Activated naive CD4-positive, alpha-beta T cell treated with anti-CD3 and anti-CD28 coated beads for 36 hours (primary cell): ENCODE results near the gene RSRC2. TPM values are rescaled to one million over a fixed set of nuclear protein-coding genes. Genes with fewer than 3 reads are reported as not detected.
A peak's percentile ranks its signal among the peaks of the same experiment; 100 is the strongest.
"Not testable (repeated sequence)": the region's sequence is repeated elsewhere in the genome, so short reads cannot be mapped to it uniquely, and the experiment has no call there.

Experiments
- CTCF ChIA-PET: fragments of 350-600 bp; sonication (Branson Sonifier 250); formaldehyde crosslinking; loops from one replicate; lab custom pipeline; 2021; ENCODE audit warnings: antibody characterized with exemption; lab: Charles Lee
- DNase-seq: peaks from one replicate; pipeline ENCODE4 v3.0.0-alpha.2; 2020
- H3K27ac Mint-ChIP-seq: one replicate; pipeline ENCODE4 v1.8.0; 2021; ENCODE audit warnings: mild to moderate bottlenecking, mixed read lengths
- H3K27me3 Mint-ChIP-seq: one replicate; pipeline ENCODE4 v1.8.0; 2021; ENCODE audit warnings: low read depth, mixed read lengths
- H3K36me3 Mint-ChIP-seq: one replicate; pipeline ENCODE4 v1.8.0; 2021; ENCODE audit warnings: low read depth, mixed read lengths
- H3K4me1 Mint-ChIP-seq: one replicate; pipeline ENCODE4 v1.8.0; 2021; ENCODE audit warnings: low read depth, mixed read lengths
- H3K4me3 Mint-ChIP-seq: one replicate; pipeline ENCODE4 v1.8.0; 2021; ENCODE audit warnings: mild to moderate bottlenecking, moderate library complexity, mixed read lengths
- H3K9me3 Mint-ChIP-seq: one replicate; pipeline ENCODE4 v1.8.0; 2021; ENCODE audit warnings: mixed read lengths
- intact Hi-C: fragments of 100-400 bp; cut with micrococcal nuclease; formaldehyde crosslinking; loops from one replicate; pipeline ENCODE4 v1.15.1; 2023
- total RNA-seq, 2 experiments: library from RNA; stranded (reverse); gene quantifications; one replicate each; pipeline ENCODE4 v1.2.3, GENCODE V29; 2021

Gene RSRC2
- total RNA-seq, 2 experiments from 2014 or later: 117 to 127 TPM

DNA sequence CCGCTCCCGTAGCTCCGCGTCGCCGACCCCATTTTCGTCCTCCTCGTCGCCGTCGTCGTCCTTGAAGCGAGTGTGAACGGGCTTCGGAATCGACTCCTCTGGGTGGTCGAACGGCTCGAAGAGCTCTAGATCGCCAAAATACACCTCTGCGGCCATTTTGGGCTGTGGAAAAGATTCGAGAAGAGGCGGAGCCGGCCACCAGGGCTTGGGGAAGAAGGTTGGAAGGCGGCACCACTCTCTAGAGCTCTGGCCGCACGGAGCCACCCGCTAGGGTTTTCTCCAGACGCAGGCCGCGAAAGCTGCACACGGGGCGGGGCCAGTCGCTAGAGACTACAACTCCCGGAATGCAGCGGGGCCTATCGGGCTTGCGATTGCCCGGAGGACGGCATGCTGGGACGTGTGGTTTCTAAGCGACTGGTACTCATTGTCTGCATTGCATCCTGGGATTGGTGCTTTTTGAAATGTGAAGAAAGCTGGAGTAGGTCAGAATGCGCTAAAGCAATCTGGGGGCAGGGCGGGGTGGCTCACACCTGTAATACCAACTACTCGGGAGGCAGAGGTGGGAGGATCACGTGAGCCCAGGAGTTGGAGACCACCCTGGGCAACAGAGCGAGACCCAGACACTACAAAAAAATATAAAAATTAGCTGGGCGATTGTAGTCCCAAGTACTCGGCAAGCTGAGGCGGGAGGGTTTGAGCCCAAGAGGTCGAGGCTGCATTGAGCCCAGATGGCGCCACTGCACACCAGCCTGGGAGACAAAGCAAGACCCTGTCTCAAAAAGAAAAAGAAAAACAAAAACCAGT is 25.8 kb downstream of the RSRC2 start, which contains the start of gene ZCCHC8:
TSS of gene ZCCHC8 (minus strand) at position 248 of the 804 bp plus-strand sequence. CDS start at position 156, 92 bp downstream.
- DNase-seq: peak; percentile 98
- H3K27ac Mint-ChIP-seq: peak within 1 kb of the TSS; percentile 97
- H3K9me3 Mint-ChIP-seq: no peaks in the 10 kb centered on the region
- CTCF ChIA-PET: interaction anchor here (0.6 to 1.4 kb wide), 8 partner anchors 16 to 234 kb away, joined by 3 to 7 read pairs (median 4); no protein-coding TSS in a partner anchor
- peaks cover 38% of the 10 kb centered on the region for H3K36me3 Mint-ChIP-seq
- peaks cover 39% of the 10 kb centered on the region for H3K4me1 Mint-ChIP-seq
- intact Hi-C loops: loop anchor here (1.0 to 2.0 kb wide), 9 partner anchors 26 to 698 kb away; partner anchors contain the start of genes DENR, DIABLO, KNTC1 and VPS33A
- H3K4me3 Mint-ChIP-seq: peak within 1 kb of the TSS; percentile 93
- H3K27me3 Mint-ChIP-seq: no peaks in the 10 kb centered on the region

DNA sequence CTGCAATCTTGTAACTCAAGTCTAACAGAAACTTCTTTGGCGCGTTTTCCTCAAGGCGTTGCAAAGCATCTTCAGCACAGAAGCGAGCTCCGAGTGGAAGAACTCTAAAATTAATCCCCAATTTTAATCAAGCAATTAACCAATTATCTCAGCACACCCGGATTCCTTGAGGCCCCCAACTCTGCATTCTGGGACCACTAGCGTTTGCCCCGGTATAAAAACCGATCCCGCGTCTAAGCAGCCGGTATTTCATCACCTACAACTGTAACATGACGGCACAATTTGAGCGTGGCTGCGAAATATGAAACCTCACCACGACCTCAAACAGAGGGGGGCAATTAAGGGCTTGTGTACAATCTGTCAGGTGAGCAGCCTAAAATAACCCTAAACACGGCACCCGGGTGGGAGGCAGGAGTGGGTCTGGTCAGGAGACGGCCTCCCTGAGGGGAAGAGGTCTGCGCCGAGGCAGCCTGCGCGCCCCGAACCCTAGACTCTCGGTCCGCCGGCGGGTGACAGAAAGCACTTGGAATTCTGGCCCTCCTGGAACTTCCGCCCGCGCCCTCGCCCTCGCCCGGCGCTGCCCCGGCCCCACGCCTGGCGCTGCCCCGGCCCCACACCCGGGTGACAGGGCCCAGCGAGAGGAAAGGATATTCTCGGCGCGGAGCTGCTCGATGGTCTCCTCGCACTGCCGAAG is 26.6 kb downstream of the RSRC2 start:
- intact Hi-C loops: loop anchor here (2.0 kb wide), 1 partner anchor 697 kb away; no protein-coding TSS in a partner anchor
- CTCF ChIA-PET: interaction anchor here (0.9 to 2.7 kb wide), 6 partner anchors 15 to 100 kb away, joined by 3 to 7 read pairs (median 4); no protein-coding TSS in a partner anchor
- Mint-ChIP-seq H3K36me3 (peaks cover 32% of the 10 kb centered on the region), H3K4me3 (peak overlapping the region; percentile 93), H3K4me1 (peaks cover 44% of the 10 kb centered on the region), H3K27me3 (no peaks in the 10 kb centered on the region), H3K9me3 (no peaks in the 10 kb centered on the region), H3K27ac (peak overlapping the region; percentile 97)
- peak; percentile 53 for DNase-seq

DNA sequence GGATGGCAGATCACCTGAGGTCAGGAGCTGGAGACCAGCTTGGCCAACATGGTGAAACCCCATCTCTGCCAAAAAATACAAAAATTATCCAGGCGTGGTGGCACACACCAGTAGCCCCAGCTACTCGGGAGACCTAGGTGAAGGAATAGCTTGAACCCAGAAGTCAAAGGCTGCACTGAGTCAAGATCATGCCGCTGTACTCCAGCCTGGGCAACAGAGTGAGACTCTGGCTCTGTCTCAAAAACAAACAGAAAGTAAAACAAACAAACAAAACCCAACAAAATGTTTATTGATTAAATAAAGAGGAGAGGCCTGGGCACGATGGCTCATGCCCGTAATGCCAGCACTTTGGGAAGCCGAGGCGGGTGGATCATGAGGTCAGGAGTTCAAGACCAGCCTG is 31.5 kb downstream of the RSRC2 start:
- Mint-ChIP-seq H3K4me1 (peaks cover 30% of the 10 kb centered on the region), H3K36me3 (peaks cover 28% of the 10 kb centered on the region), H3K27ac (no peak overlapping the region), H3K27me3 (no peaks in the 10 kb centered on the region), H3K4me3 (no peak overlapping the region), H3K9me3 (no peaks in the 10 kb centered on the region)
- intact Hi-C loops: no loop called here
- DNase-seq: no peak
- CTCF ChIA-PET: interaction anchor here (0.6 to 1.1 kb wide), 3 partner anchors 15 to 23 kb away, joined by 3 to 4 read pairs (median 4); no protein-coding TSS in a partner anchor

DNA sequence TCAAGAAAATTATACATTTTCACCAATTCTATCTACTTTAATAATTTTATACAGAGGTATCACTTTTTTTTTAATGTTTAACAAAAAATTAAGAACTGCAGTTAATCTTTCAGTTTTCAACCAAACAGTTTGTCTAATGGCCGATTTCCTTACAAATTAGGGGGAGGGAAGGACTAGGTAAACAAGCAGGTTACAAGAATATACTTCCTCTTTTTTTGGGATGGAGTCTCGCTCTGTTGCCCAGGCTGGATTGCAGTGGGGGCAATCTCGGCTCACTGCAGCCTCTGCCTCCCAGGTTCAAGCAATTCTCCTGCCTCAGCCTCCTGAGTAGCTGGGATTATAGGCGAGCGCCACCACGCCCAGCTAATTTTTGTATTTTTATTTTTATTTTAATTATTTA is 33.5 kb downstream of the RSRC2 start:
- Mint-ChIP-seq H3K4me1 (peaks cover 18% of the 10 kb centered on the region), H3K36me3 (peaks cover 25% of the 10 kb centered on the region)
- H3K27me3 Mint-ChIP-seq, DNase-seq, H3K9me3 Mint-ChIP-seq, H3K4me3 Mint-ChIP-seq, H3K27ac Mint-ChIP-seq, CTCF ChIA-PET, intact Hi-C loops: not testable (repeated sequence)

DNA sequence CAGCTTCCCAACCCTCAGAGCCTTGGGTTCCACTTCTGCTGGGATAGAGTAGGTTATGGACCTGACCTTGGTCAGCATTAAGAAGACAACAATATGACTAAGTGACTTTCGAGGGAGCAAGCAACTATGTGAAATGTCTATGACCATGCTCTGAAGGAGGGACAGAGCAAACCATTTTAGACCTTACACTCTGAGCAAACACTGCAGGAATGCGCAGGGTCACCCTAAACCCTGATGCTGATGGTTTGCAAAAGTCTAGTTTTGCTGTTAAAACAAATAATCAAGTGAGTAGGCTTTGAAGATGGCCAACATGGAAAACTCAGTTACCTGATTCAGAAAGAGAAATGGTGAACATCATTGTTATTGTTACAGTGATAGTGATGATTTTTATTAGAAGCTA is 34.7 kb downstream of the RSRC2 start:
- Mint-ChIP-seq H3K27ac (peak overlapping the region; percentile 4), H3K27me3 (no peaks in the 10 kb centered on the region), H3K36me3 (peaks cover 25% of the 10 kb centered on the region), H3K4me1 (peaks cover 12% of the 10 kb centered on the region), H3K4me3 (no peak overlapping the region), H3K9me3 (no peaks in the 10 kb centered on the region)
- no peak for DNase-seq
- CTCF ChIA-PET: interaction anchor here (0.5 to 1.5 kb wide), 2 partner anchors 20 to 84 kb away, joined by 4 to 7 read pairs; no protein-coding TSS in a partner anchor
- intact Hi-C loops: no loop called here

DNA sequence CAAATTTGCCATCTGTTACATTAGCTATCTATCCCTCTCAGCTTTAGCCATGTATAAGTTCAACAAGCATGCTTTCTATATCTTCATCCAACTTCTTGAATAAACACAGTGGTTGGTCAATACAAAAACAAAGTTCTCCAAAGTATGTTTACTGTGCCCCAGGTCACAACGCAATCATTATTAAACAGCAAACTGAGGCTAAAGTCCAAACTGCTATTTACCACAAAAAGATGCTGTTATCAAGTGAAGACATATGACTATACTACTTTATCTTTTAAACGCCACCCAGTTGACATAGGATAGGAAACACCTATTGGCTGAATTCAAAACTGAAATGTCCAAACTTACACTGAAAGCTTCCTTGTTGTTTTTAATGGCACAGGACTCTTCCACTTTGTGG is 37.7 kb downstream of the RSRC2 start:
- CTCF ChIA-PET: interaction anchor here (0.6 kb wide), 2 partner anchors 30 to 492 kb away, joined by 3 read pairs; no protein-coding TSS in a partner anchor
- Mint-ChIP-seq H3K27me3 (no peaks in the 10 kb centered on the region), H3K36me3 (peaks cover 39% of the 10 kb centered on the region), H3K27ac (no peak overlapping the region), H3K9me3 (no peaks in the 10 kb centered on the region), H3K4me3 (no peak overlapping the region), H3K4me1 (no peaks in the 10 kb centered on the region)
- DNase-seq: no peak
- intact Hi-C loops: no loop called here

DNA sequence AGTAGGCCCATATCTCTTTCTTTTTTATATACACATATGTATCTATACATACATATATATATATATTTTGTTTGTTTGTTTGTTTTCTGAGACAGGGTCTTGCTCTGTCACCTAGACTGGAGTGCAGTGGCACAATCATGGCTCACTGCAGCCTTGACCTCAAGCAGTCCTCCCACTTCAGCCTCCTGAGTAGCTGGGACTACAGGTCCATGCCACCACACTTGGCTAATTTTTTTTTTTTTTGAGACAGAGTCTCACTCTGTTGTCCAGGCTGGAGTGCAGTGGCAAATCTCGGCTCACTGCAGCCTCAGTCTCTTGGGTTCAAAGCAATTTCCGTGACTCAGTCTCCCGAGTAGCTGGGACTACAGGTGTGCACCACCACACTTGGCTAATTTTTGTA is 38.9 kb downstream of the RSRC2 start:
- H3K4me3 Mint-ChIP-seq, CTCF ChIA-PET, intact Hi-C loops, H3K27ac Mint-ChIP-seq, H3K27me3 Mint-ChIP-seq, DNase-seq, H3K4me1 Mint-ChIP-seq, H3K9me3 Mint-ChIP-seq: not testable (repeated sequence)
- H3K36me3 Mint-ChIP-seq: peaks cover 44% of the 10 kb centered on the region

DNA sequence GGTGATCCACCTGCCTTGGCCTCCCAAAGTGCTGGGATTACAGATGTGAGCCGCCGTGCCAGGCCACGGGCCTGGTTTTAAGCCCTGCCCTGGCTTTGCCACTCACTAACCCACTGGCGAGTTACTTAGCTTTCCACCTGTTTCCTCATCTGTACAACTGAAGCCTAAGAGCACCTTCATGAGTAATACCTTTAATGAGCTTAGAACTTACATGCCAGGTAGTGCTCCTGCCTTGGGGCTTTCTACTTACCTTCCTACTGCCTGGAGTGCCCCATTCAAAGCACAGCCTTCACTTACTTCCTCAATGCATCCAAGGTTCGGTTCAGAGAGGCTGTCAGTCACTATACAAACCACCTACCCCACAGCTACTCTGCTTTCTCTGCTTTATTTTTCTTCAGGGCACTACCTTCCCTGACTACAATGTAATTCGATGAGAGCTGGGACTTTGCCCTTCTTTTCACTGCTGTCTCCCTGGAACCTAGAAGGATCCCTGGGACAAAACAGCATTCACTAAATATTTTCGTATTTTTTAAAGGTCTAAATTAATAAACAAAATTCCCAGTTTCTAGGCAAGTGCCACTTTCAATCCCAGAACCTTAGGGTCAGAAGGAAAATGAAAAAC is 39.8 kb downstream of the RSRC2 start:
- intact Hi-C loops: no loop called here
- Mint-ChIP-seq H3K27me3 (no peaks in the 10 kb centered on the region), H3K4me3 (no peak overlapping the region), H3K9me3 (no peaks in the 10 kb centered on the region), H3K27ac (peak overlapping the region; percentile 28), H3K4me1 (peaks cover 5% of the 10 kb centered on the region), H3K36me3 (peaks cover 39% of the 10 kb centered on the region)
- no peak for DNase-seq
- CTCF ChIA-PET: interaction anchor here (0.6 to 1.4 kb wide), 2 partner anchors 10 to 16 kb away, joined by 4 read pairs; no protein-coding TSS in a partner anchor

DNA sequence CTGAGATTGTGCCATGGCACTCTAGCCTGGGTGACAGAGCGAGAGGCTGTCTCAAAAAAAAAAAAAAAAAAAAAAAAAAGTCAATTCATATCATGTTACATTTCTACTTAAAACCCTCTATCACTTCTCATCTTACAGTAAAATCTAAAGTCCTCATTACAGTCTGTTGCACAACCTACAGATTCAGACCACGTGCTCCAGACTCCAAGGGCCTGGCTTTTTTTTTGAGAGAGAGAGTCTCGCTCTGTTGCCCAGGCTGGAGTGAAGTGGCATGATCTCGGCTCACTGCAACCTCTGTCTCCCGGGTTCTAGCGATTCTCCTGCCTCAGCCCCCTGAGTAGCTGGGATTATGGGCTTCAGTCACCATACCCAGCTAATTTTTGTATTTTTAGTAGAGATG is 40.4 kb downstream of the RSRC2 start:
- CTCF ChIA-PET: interaction anchor here (0.6 to 1.4 kb wide), 3 partner anchors 10 to 83 kb away, joined by 4 to 7 read pairs (median 4); no protein-coding TSS in a partner anchor
- H3K4me1 Mint-ChIP-seq, H3K4me3 Mint-ChIP-seq, intact Hi-C loops, H3K27me3 Mint-ChIP-seq, DNase-seq, H3K9me3 Mint-ChIP-seq, H3K27ac Mint-ChIP-seq: not testable (repeated sequence)
- peaks cover 37% of the 10 kb centered on the region for H3K36me3 Mint-ChIP-seq

DNA sequence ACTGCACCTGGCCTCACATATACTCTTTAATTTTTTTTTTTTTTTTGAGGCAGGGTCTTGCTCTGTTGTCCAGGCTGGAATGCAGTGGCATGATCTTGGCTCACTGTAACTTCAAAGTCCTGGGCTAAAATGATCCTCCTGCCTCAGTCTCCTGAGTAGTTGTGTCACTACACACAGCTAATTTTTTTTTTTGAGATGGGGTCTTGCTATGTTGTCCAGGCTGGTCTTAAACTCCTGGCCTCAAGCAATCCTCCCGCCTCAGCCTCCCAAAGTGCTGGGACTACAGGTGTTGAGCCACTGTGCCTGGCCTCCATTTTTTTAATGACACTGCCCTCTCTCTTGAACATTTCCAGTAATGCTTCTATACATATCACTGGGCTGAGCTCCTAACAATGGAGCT is 42.4 kb downstream of the RSRC2 start:
- H3K9me3 Mint-ChIP-seq, intact Hi-C loops, H3K4me1 Mint-ChIP-seq, H3K4me3 Mint-ChIP-seq, DNase-seq, H3K27me3 Mint-ChIP-seq, H3K27ac Mint-ChIP-seq: not testable (repeated sequence)
- CTCF ChIA-PET: interaction anchor here (0.6 to 1.3 kb wide), 3 partner anchors 16 to 96 kb away, joined by 3 to 4 read pairs (median 3); no protein-coding TSS in a partner anchor
- H3K36me3 Mint-ChIP-seq: peaks cover 35% of the 10 kb centered on the region

DNA sequence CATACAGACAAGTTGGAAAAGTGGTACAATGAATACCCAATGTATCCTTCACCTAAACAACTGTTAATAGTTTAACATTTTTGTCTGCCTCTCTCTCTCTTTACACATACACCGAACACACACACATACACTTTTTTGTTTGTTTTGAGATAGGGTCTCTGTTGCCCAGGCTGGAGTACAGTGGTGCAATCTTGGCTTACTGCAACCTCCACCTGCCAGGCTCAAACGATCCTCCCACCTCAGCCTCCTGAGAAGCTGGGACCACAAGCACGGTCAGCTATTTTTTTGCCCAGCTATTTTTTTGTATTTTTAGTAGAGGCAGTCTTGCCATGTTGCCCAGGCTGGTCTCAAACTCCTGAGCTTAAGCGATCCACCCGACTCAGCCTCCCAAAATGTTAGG is 42.8 kb downstream of the RSRC2 start:
- CTCF ChIA-PET: interaction anchor here (0.6 to 1.2 kb wide), 3 partner anchors 84 to 96 kb away, joined by 3 to 4 read pairs (median 3); no protein-coding TSS in a partner anchor
- DNase-seq: no peak
- no peaks in the 10 kb centered on the region for H3K27me3 Mint-ChIP-seq
- H3K4me3 Mint-ChIP-seq: no peak overlapping the region
- intact Hi-C loops: no loop called here
- H3K27ac Mint-ChIP-seq: peak overlapping the region; percentile 6
- H3K9me3 Mint-ChIP-seq: no peaks in the 10 kb centered on the region
- H3K36me3 Mint-ChIP-seq: peaks cover 32% of the 10 kb centered on the region
- peaks cover 5% of the 10 kb centered on the region for H3K4me1 Mint-ChIP-seq
